GM19035 (cell line): Measurements from ENCODE around the gene IRGQ.
A peak's percentile ranks its signal among the peaks of the same experiment; 100 is the strongest.
"Not testable (repeated sequence)": the region's sequence is repeated elsewhere in the genome, so short reads cannot be mapped to it uniquely, and the experiment has no call there.

ENCODE experiments used
- ATAC-seq: cut with Tn5 transposase; IDR thresholded peaks from one replicate; pipeline ENCODE4 v1.9.1; 2021; ENCODE audit not compliant: unreplicated experiment

The IRGQ gene, protein sequence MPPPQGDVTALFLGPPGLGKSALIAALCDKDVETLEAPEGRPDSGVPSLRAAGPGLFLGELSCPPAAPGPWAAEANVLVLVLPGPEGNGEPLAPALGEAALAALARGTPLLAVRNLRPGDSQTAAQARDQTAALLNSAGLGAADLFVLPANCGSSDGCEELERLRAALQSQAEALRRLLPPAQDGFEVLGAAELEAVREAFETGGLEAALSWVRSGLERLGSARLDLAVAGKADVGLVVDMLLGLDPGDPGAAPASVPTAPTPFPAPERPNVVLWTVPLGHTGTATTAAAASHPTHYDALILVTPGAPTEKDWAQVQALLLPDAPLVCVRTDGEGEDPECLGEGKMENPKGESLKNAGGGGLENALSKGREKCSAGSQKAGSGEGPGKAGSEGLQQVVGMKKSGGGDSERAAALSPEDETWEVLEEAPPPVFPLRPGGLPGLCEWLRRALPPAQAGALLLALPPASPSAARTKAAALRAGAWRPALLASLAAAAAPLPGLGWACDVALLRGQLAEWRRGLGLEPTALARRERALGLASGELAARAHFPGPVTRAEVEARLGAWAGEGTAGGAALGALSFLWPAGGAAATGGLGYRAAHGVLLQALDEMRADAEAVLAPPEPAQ

DNA sequence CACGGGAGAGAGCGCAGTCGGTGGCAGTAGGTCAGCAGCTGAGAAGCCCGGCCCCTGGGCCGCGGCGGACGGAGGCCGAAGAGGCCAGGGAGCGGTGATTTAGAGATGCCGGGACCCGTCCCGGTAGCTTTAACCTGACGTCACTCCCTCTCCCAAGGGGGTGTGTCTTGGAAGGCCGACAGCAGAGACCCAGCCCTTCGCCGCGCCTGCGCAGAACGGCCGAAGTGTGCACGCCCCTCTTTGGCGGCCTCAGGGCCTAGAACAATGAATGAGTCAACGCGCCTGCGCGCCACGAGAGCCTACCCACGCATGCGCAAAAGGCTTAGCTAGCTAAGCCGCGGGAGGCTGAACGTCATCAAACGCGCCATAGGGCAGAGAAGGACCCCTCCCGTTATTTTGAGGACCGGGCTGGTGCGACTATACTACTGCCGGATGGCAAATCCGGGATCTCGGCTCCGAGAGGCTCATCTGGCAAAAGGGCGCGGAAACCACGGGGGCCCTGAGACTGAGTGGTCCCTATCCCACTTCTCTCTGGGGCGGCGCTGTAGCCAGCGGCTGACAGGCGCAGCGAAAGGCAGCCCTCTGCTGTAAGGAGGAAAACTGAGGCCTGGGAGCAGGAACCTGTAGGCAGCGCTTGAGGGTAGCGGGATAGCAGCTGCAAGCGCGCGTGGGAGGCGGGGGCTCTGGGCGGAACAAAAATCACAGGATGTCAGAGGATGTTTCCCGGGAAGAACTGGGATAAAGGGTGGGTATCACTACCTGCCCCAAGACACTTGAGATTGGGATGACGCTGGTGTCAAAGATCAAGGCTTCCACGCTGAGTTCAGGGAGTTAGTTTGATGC, at the start of gene IRGQ, which contains the start of gene ZNF576:
TSS of gene IRGQ (minus strand) at position 136 of the 843 bp plus-strand sequence. CDS start 796 bp downstream, outside the sequence.
TSS of gene ZNF576 (plus strand) at position 597 of the 843 bp plus-strand sequence. CDS start 514 bp downstream, outside the sequence.
- ATAC-seq: peak; percentile 88

DNA sequence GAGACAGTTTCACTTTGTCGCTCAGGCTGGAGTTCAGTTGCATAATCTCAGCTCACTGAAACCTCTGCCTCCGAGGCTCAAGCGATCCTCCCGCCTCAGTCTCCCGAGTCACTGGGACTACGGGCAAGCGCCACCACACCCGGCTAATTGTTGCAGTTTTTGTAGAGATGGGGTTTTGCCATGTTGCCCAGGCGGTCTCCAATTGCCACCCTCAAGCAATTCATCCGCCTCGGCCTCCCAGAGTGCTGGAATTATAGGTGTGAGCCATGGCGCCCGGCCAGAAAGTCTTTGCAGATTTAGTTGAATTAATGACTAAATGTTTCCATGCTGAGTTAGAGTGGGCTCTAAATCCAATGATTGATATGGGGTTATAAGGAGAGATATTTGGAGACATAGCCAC, 48.2 kb upstream of the IRGQ start:
- ATAC-seq: no peak

DNA sequence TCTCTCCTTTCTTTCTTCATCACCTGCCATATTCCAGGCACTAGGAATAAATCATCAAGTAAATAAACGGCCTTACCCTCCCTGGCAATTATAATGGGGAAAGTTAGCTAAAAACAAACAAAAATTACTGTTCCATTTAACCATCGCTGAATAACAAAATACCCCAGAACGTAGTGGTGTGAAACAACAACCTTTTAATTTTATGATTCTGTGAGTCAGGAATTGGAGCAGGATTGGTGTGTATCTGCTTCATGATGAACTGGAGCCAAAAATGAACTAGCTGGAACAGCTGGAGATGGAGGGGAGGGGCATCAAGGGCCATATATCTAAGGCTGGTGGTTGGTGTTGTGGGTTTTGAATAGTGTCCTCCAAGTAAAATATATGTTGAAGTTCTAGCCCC, 47.4 kb upstream of the IRGQ start:
- ATAC-seq: no peak

DNA sequence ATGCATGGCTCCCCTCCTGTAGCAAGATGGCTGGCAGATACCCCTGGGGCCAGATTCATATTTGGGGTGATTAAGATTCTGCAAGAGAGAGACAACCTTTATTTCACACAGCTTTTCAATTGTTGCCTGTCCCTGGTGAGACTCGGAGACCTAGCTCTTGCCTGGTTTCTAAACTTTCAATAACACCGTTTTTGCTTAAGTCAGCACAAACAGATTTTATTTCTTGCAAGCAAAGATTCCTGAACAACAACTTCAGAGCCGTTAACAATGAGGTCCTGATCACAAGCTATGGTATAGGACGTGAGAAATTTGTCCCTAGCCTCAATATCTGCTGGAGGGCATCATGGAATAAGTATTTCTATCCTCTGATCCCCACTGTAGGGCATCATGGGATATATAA, 46.6 kb upstream of the IRGQ start:
- no peak for ATAC-seq

DNA sequence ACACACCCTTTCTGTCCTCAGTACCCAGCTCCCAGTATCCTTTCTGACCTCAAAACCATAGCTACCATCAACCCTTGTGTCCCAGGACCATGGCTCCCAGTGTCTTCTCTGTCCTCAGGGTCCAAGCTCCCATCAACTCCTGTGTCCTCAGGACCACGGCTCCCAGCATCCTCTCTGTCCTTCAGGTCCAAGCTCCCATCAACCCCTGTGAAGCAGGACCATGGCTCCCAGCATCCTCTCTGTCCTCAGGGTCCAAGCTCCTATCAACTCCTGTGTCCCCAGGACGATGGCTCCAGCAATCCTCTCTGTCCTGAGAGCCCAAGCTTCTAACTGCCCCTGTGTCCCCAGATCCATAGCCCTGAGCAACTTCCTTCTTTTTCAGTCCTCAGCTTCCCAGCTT, 45.4 kb upstream of the IRGQ start:
- ATAC-seq: no peak

DNA sequence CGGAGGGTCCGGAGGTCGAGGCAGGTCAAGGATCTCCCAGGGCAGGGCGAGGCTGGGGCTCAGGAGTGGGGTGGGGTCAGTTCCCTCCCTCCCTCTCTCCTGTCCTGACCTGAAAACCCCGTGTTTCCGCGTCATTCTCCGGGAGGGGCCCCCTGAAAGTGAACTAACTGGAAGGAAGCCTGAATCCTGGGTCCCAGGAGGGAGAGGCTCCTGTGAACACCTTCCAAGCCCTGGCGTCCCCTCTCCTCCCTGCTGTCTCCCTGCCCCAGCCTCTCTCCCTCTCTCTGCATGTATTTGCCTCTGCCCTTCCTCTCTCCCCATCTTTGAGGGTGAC, 44.5 kb upstream of the IRGQ start:
- no peak for ATAC-seq

DNA sequence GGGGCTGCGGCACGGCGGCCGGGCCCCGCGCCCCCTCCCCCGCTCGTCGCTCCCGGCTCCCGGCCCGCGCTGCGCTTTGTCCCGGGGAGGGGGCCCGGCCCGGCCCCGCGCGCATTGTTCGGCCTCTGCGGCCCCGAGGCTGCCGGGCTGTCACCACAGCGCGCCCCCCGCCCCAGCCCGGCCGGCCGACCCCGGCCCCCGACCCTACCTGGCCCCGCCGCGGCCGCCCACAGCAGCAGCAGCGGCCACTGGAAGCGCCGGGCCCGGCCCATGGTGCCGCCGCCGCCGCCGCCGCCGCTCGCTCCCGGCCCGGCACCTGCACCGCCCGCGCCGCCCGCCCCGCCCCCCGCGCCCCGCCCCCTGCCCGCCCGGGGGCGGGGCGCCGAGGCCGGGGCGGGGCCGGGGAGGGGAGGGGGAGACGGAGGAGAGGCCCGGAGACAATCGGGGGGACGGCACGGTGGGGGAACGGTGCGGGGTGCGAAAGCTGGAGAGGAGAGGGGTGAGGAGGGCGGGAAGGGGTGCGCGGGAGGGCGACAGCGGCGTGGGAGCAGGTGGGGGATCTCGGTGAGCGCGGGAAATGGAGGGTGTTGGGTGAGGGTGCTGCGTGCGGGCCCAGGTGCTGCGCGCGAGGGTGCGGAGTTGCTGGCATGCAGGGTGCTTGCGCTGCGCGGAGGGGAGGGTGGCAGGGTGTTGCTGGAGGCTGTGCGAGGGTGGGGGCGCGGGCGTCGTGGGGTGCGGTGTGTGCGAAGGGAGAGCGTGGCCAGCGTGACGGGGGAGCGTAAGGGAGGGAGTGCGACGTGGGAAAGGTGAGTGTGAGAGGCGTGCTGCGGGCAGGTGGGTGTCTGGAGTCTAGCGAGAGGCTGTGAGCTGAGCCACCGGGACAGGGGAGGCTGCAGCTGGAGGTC, 43.8 kb upstream of the IRGQ start, which contains the start of gene CADM4:
TSS of gene CADM4 (minus strand) at position 332 of the 905 bp plus-strand sequence. CDS start at position 272, 60 bp downstream.
- no peak for ATAC-seq

DNA sequence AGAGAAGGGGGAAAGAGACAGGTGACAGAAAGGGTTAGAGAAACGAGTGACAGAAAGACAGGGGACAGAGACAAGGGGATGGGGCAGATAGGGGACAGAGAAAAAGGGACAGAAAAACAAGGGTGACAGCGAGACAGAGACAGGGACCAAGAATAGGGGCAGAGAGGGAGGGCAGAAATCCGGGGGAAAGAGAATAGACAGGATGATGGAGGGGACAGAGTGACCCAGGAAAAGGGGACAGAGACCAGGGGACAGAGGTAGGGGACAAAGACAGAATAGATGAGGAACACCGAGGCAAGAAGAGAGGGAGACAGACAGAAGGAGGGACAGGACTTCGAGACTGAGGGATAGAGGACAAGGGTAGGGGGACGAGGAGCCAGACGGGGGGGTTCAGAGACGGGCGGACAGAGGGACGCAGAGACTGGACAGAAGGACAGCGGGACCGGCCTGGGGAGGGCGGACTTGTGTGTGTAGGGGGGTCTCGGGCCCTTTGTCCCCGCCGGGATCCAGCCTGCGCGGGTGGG, 43.1 kb upstream of the IRGQ start:
- ATAC-seq: no peak

DNA sequence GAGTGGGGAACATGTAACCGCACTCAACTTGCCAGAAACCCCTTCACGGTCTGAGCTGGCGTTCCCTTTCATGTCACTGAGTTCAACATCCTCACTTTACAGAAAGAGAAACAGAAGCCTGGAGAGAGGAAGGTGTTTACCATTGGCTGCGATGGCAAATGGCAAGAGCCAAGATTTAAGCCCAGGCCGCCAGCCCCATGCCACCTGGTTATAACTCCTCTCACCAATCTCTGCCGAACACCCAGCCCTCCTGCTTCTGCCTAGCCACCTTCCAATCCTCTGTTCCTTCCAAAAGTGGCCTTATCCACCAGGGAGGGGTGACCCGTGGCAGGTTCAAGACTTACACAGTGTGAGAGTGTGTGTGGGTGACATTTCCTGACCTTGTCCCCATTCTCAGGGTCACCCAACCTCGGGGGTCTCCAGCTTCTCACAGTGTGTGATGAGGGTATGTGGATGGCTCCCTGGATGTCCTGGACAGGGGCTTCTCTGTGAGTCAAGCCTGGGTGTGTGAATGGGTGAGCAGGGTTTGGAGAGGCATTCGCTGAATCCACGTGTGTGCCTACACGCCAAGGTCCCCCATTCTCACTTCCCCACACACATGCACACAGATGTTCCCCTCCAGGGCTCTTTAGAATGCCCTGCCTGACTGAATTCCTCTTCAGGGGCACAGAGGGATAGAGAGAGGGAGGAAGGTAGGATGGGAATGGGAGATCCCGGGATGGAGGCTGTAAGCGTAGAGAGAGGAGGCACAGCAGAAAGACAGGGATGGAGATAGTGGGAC, 42.5 kb upstream of the IRGQ start:
- ATAC-seq: no peak

DNA sequence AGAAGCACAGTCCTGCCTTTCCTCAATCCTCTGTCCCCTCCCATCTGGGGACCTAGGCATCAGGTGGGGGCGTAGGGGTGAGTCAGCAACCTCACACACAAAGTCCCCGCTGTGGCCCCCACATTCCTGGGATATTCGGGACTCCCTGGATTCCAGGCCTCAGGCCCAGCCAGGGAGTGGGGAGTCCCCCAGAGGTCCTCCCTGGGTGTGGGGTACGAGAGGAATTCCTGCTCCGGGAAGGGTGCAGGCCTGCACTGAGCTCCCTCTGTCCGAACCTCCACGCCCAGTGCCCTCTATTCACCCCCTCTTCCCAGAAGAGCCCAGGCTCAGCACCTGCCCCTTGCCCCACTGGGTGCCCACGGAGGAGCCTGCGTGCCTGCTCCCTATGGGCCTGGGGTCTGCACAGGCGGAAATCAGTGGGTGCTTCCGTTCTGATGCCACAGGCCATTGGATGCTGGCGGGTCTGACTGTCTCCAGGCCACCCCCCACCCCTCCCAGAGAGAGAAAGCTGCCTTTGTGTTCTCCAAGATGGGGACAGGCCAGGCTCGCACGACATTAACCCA, 40.3 kb upstream of the IRGQ start:
- no peak for ATAC-seq

DNA sequence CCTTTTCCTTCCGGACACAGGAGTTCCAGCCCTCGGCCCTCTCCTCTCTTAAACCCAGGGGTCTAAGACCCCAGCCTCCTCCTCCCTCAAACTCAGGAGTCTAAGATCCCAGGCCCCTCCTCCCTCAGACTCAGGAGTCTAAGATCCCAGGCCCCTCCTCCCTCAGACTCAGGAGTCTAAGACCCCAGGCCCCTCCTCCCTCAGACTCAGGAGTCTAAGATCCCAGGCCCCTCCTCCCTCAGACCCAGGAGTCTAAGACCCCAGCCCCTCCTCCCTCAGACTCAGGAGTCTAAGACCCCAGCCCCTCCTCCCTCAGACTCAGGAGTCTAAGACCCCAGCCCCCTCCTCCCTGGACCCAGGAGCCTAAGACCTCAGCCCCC, 39.6 kb upstream of the IRGQ start:
- not testable (repeated sequence) for ATAC-seq

DNA sequence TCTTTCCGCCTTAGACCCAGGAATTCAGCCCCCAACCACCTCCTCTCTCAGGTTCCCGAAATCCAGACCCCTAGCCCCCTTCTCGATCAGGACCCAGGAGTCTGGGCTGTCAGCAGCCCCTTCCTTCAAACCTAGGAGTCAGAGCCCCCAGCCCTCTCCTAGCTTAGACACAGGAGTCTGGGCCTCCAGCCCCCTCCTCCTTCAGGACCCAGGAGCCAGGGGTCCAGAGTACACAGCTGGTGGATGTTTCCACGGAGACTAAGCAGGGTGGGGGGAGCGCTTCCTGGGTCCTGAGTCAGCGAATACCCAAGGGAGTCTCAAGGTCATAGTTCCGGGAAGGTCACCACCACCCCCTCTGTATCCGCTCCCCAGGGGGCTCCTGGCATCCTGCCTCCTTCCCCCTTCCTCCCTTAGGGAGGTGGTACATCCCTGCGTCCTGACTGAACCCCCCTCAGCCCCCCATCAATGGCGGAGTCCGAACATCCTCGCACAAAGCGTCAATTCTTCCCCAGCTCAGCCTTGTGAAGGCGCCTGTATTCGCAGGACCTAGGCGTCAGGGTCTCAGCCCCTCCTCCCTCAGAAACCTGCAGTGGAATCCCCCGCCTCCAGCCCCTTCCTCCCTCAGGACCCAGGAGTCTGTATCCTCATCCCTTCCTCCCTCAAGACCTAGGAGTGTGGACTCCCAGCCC, 39.1 kb upstream of the IRGQ start:
- ATAC-seq: no peak

DNA sequence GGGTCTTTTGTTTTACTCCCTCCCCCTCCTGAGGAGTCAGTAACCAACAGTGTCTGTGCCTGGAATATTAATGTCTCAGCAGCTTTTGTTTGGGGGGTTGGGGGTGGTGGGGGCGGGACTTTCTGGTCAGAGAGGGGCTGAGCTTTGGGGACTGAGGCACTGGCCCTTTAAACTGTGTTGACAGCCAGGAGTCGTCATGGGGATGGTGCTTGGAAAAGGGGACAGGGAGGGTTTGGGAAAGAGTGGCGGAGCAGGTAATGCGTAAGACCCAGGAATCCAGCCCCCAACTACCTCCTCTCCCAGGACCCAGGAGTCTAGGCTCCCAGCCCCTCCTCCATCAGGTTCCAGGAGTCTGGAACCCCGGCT, 38.6 kb upstream of the IRGQ start:
- no peak for ATAC-seq

DNA sequence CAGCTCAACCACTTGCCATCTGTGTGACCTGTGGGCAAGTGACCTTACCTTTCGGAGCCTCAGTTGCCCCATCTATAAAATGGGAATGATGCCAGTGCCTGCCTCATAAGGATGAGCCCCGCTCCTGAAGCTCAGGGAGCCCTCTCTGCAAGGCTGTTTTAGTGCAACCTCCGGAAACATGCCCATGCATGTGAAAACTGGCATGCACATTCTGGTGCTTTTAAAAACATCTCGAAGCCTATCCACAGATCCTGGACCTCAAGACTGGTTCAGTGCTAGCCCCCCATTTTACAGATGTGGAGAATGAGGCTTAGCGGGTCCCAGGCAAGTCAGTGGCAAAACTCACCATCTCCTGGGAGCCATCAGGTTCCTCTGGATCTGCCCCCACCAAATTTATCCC, 38.1 kb upstream of the IRGQ start:
- no peak for ATAC-seq

DNA sequence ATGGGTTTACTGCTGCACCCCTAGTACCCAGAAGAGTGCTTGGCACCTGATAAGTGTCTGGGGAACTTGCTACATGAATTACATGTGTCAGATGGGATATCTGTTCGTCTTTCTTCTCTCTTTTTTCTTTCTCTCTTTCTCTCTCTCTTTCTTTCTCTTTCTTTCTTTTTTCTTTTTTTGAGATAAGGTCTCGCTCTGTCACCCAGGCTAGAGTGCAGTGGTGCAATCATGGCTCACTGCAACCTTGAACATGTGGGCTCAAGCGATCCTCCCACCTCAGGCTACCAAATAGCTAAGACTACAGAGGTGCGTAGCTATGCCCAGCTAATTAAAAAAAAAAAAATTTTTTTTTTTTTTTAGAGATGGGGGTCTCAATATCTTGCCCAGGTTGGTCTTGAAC, 37.6 kb upstream of the IRGQ start:
- no peak for ATAC-seq

DNA sequence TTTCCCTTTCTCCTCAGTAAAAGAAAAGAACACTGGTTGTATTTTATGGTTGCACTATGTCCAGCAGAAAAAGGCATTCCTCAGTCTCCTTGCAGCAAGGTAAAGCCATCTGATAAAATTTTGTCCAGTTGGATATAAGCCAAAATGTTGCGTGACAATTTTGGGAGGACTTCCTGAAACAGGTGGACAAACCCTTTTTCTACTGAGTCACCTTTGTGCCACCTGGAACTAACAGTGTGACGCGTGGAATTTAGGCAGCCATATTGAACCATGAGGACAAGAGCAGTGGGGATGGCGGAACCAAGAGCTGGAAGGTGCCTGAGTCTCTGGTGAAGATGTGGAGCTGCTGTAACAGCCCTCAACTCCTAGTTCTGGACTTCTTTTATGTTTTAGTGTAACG, 35.6 kb upstream of the IRGQ start:
- no peak for ATAC-seq

DNA sequence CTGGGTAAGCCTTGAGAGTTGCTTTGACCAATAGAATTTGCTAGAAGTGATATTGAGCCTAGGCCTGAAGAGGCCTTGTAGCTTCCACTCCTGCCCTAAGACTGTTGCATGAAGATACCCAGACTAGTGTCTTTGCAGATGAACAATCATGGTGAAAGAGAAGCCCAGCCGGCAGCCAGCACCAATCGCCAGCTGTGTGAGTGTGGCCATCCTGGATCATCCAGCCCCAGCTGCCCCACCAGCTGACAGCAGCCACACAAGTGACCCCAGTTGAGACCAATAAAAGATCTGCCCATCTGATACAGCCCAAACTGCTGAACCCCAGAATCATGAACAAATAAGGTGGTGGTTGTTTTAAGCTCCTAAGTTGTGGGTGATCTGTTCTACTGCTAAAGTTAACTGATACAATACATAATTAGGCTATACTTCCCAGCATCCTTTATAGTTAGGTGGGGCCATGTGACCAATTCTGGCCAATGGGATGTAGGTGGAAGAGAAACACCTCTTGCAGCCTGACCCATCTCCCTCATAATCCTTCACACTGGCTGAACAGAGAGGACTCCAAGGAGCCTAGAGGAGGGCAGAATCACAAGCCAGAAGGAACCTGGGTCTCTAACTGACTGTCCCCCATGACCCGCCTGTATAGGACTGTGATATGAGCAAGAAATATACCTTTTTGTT, 32.9 kb upstream of the IRGQ start:
- ATAC-seq: no peak

DNA sequence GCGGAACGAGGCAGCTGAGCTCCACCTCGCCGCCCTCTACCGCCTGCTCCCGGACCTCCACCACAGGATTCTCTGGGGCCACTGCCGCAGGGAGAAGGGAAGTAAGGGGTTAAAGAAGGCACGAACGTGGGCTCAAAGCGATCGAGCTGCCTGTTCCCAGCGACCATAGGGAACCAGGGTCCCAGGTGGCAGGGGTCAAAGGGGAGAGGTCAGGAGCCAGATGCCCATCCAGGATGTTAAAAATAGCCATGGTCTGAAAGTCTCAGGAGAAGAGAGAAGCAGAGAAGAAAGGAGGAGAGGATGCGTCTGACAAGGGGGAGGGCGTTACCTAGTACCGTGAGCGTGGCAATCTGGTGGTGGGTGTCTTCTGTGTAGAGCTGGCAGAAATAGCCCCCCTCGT, 30.9 kb upstream of the IRGQ start:
- no peak for ATAC-seq
